Pancreas (tissue), 10 donors: Measurements from ENCODE around the gene ICE2. TPM values are rescaled to one million over a fixed set of nuclear protein-coding genes. Genes with fewer than 3 reads are reported as not detected.

Experiments used
- ATAC-seq, 4 donors: fragments of 200-7000 bp; cut with Tn5 transposase; one replicate each; pipeline versions ENCODE4 v1.8.0 to v1.9.1; 2020; ENCODE audit warnings: mild to moderate bottlenecking in 4 of 4, moderate library complexity in 4 of 4
- DNase-seq, 6 donors: peaks; one replicate each; pipeline ENCODE4 v3.0.0-alpha.2; 2020
- FAIRE-seq: peaks from 2 replicates; lab custom pipeline; 2012; peaks lifted over from hg19 to GRCh38; lab: Jason Lieb, UNC
- H3K27ac ChIP-seq, 4 donors: fragments of 200-600 bp; sonication (generic); 1 replicate in 3 of 4; 2 replicates in 1 of 4; pipeline versions ENCODE4 v1.5.0 to v1.8.0; 2020
- H3K27me3 ChIP-seq, 4 donors: fragments of 200-600 bp; one replicate each; pipeline ENCODE4 v1.8.0; 2021
- H3K36me3 ChIP-seq, 3 donors: fragments of 200-600 bp; sonication (generic) in 1 of 3; one replicate each; pipeline versions ENCODE4 v1.5.0 to v1.8.0; 2020 to 2021
- H3K4me1 ChIP-seq, 3 donors: fragments of 200-600 bp; one replicate each; pipeline ENCODE4 v1.8.0; 2021
- H3K4me3 ChIP-seq, 4 donors: fragments of 200-600 bp; sonication (generic) in 2 of 4; one replicate each; pipeline versions ENCODE4 v1.5.0 to v1.8.0; 2020 to 2021
- H3K9me3 ChIP-seq, 4 donors: fragments of 200-600 bp; one replicate each; pipeline ENCODE4 v1.8.0; 2021
- WGBS, 2 donors: extraction: QIAGEN DNeasy Blood & Tissue Kit; methylation state at CpG; one replicate each; pipeline ENCODE4 v1.1.7; 2013; 5-methylcytosine and 5-hydroxymethylcytosine counted together
- intact Hi-C, 3 donors: fragments of 100-400 bp; cut with DNase I; formaldehyde crosslinking; loops; one replicate each; pipeline versions ENCODE4 v1.11.1 to v1.14.2; 2022
- polyA plus RNA-seq, 2 donors: library from polyadenylated mRNA; stranded (reverse); fragments of 200-250 nt; gene quantifications; one replicate each; pipeline ENCODE4 v1.2.3, GENCODE V29; 2013
- total RNA-seq, 6 donors: library from RNA; stranded (reverse); fragmentation: NEBNext Ultra II Directional in 4 of 6; extraction: Animal tissue kit (Norgen Biotek cat#: 25700) in 4 of 6; gene quantifications; one replicate each; pipeline versions ENCODE4 v1.2.1 to v1.2.4, GENCODE V29; 2021 to 2023
- TF ChIP-seq, protein P1 (sequence below), 4 donors: fragments of 200-600 bp; sonication (generic) in 3 of 4; IDR thresholded peaks; one replicate each; pipeline versions ENCODE4 v1.5.0 to v1.8.0; 2021; ENCODE audit warnings: antibody characterized with exemption in 4 of 4
- donor health status: healthy with polysubstance abuse.
- donor health status: DM: no; HTN: no; CAD: no; lungs with moderate emphysema.
- donor health status: DM: no; HTN: no; CAD: no.
- donor health status: control.
- donor health status: control.
- donor health status: Bipolar disorder and iron deficiency.
- donor health status: DM: yes; HTN: yes; CAD: no.
- donor health status: DM: no; HTN: no; CAD: no.
- donor health status: DM: no; HTN: no; CAD: no.
- donor health status: DM: yes; HTN: yes; CAD: no.

The ICE2 gene
- total and polyA plus RNA-seq, 8 donors = 6.7 to 28.9 (median 19.0) TPM

DNA sequence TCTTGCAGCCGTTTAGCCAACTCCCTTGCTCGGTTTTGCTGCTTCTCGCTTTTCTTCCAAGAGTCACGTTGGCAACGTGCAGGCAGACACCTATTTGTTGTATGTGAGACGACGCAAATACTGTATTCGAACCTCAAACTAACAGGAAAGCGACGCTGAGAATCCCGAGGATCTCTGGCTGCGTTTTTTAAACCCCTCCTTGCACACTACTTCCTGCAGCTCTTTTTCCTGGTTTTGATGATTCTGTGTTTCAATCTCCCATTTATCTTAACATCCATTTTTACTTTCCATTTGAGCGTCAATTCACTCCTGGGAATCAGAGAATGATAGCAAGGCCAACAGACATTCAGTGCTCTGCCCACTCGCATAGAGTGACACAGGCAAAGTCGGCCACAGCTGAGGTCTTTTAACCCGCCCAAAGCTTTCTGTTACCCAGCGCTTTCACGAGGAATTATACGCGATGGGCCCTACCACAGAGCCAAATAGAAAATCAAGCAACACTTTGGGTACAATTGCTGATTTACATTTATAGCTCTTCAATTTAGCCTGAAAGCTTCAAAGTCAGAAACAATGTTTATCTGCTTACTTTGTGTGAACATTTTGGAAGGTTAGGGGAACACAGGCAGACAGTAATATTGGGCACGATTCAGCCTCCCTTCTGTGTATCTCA lies 79.6 kb downstream of the ICE2 start:
- Histone ChIP-seq H3K9me3 (no peaks in the 10 kb centered on the region), H3K27me3 (no peaks in the 10 kb centered on the region), H3K4me1 (peaks cover 0 to 6% (median 4%) of the 10 kb centered on the region in 3 donors), H3K36me3 (no peaks in the 10 kb centered on the region), H3K27ac (no peak overlapping the region), H3K4me3 (no peak overlapping the region)
- 73 to 76% methylated on average over 21 of the region's 21 CpGs for WGBS, 2 donors
- DNase-seq (no peak), FAIRE-seq (no peak), ATAC-seq (no peak)
- TF ChIP-seq, protein P1, sequence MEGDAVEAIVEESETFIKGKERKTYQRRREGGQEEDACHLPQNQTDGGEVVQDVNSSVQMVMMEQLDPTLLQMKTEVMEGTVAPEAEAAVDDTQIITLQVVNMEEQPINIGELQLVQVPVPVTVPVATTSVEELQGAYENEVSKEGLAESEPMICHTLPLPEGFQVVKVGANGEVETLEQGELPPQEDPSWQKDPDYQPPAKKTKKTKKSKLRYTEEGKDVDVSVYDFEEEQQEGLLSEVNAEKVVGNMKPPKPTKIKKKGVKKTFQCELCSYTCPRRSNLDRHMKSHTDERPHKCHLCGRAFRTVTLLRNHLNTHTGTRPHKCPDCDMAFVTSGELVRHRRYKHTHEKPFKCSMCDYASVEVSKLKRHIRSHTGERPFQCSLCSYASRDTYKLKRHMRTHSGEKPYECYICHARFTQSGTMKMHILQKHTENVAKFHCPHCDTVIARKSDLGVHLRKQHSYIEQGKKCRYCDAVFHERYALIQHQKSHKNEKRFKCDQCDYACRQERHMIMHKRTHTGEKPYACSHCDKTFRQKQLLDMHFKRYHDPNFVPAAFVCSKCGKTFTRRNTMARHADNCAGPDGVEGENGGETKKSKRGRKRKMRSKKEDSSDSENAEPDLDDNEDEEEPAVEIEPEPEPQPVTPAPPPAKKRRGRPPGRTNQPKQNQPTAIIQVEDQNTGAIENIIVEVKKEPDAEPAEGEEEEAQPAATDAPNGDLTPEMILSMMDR (IDR thresholded peaks at IDR 0.05) = no peak
- intact Hi-C loops = no loop called here

DNA sequence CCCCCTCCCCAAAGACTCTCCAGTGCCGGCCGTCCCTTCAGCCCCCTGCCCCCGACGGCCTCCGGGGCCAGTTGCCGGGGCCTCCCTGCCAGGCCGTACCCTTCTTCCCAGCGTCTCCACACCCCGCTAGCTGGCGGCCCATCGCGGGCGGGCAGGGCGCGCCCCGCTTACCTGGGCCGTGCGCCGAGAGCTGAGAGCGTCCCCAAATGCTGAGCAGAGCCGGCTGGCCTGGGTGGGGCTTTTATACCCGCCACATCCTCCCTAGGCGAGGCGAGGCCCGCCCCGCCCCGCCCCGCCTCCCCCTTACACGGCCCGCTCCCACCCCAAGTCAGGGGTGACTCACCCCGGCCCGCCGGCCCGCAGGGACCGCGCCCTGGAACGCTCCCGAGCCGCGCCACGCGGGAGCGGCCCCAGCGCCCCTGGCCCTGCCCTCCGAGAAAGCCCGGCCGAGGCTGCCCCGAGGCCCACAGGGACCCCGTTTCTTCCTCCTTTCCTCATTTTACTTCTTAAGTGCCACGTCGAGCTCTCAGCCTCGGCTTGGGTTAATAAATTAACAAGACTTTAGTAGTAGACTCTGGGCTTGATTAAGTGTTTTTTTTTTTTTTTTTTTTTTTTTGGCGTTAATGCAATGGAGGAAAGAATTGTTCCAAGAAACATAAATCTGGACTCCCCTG lies 81.0 kb downstream of the ICE2 start, which contains the start of gene ANXA2:
ANXA2 (minus strand) TSS at position 215 of the 674 bp plus-strand sequence. CDS start 11,911 bp downstream, outside the sequence.
- H3K4me3 ChIP-seq = peak within 1 kb of the TSS; percentile 64 to 79 (median 68)
- no peaks in the 10 kb centered on the region for H3K27me3 ChIP-seq
- peak; percentile 78 to 83 (median 80) for ATAC-seq
- H3K27ac ChIP-seq = peak within 1 kb of the TSS; percentile 84 to 90 (median 86)
- WGBS, 2 donors = 0% methylated on average over 21 to 53 of the region's 53 CpGs
- H3K36me3 ChIP-seq = no peaks in the 10 kb centered on the region
- DNase-seq = peak; percentile 75 to 90 (median 84)
- intact Hi-C loops = no loop called here
- H3K9me3 ChIP-seq = no peaks in the 10 kb centered on the region
- TF ChIP-seq, protein P1 (IDR thresholded peaks at IDR 0.05) = no peak
- H3K4me1 ChIP-seq = peaks cover 0 to 16% (median 15%) of the 10 kb centered on the region in 3 donors
- FAIRE-seq = no peak

DNA sequence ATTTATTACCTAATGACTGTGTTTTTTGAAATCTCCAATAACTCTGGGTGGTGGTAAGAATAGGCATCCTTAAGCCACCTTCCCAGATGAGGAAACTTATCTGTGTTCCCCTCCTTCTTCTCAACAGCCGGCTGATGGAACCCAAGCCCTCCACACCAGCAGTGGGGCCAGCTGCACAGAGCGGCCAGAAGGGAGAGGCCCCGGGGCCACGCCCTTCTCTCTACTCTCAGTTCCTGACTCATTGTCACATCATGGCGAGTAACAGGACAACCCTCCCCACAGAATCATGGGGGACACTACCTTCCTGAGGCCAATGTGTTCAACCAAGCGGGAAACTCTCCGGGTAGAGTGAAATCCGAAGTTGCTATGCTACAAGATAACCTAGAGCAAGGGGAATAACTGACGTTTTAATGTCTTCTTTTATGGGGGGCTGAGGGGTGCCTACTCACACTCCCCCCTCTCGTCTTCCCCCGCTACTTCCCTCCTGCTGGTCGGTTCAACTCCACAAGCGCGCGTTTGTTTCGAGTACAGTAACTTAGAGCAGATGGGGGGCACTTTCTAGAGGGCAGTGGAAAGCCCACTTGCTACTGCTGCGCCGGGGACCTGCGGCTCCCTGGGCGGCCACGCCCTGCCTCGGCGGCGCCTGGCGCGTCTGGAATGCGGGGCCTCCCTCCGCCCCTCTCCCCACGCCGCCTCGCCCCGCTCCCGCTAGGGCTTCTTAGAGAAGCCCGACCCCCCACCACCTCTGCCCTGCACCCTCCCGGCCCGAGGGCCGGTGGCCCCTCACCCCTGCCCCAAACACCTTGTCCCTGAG lies 81.8 kb downstream of the ICE2 start:
- TF ChIP-seq, protein P1 (IDR thresholded peaks at IDR 0.05) = no peak
- peak overlapping the region; percentile 84 to 90 (median 86) for H3K27ac ChIP-seq
- peaks cover 0 to 23% (median 19%) of the 10 kb centered on the region in 3 donors for H3K4me1 ChIP-seq
- FAIRE-seq = no peak
- peak; percentile 29 to 48 (median 43) for ATAC-seq
- H3K4me3 ChIP-seq = peak overlapping the region; percentile 64 to 79 (median 68)
- WGBS, 2 donors = 12% methylated on average over 26 to 37 of the region's 37 CpGs
- no peaks in the 10 kb centered on the region for H3K27me3 ChIP-seq
- peak; percentile 39 to 76 (median 57) for DNase-seq
- no peaks in the 10 kb centered on the region for H3K36me3 ChIP-seq
- H3K9me3 ChIP-seq = no peaks in the 10 kb centered on the region
- intact Hi-C loops = no loop called here

DNA sequence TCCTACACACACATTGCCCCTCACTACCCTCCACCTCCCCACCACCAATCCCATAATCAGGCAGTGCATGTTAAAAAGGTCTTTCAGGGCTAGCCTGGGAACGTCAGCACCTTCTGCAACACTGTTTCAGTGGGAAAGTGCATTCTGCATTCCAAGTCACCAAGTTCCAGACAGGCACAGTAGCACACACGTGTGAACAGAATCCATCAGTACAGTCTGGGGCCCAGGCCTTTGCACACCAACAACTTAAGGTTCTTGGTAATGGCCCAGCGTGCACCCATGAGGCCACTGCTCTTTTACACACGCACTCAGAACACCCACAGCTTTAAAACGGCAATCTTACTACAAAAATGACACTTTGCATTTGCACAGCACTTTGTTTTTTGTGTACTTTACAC lies 82.4 kb downstream of the ICE2 start:
- TF ChIP-seq, protein P1 (IDR thresholded peaks at IDR 0.05) = no peak
- intact Hi-C loops = no loop called here
- peak overlapping the region; percentile 64 to 79 (median 68) for H3K4me3 ChIP-seq
- no peaks in the 10 kb centered on the region for H3K27me3 ChIP-seq
- no peaks in the 10 kb centered on the region for H3K9me3 ChIP-seq
- ATAC-seq (no peak), DNase-seq (no peak), FAIRE-seq (no peak)
- no peaks in the 10 kb centered on the region for H3K36me3 ChIP-seq
- 54 to 58% methylated on average over 5 of the region's 5 CpGs for WGBS, 2 donors
- peak overlapping the region; percentile 4 to 90 (median 86) for H3K27ac ChIP-seq
- peaks cover 0 to 29% (median 20%) of the 10 kb centered on the region in 3 donors for H3K4me1 ChIP-seq
